Ramos (cell line): ENCODE results near the gene PEX19.
"Not testable (repeated sequence)": the region's sequence is repeated elsewhere in the genome, so short reads cannot be mapped to it uniquely, and the experiment has no call there.

Experiments
- in situ Hi-C: fragments of 300-500 bp; cut with MboI; formaldehyde crosslinking; loops from one replicate; pipeline ENCODE4 v1.14.3; 2022; ENCODE audit warnings: low sequenced_read_pairs; ENCODE audit not compliant: unreplicated experiment

The PEX19 gene, protein sequence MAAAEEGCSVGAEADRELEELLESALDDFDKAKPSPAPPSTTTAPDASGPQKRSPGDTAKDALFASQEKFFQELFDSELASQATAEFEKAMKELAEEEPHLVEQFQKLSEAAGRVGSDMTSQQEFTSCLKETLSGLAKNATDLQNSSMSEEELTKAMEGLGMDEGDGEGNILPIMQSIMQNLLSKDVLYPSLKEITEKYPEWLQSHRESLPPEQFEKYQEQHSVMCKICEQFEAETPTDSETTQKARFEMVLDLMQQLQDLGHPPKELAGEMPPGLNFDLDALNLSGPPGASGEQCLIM

DNA sequence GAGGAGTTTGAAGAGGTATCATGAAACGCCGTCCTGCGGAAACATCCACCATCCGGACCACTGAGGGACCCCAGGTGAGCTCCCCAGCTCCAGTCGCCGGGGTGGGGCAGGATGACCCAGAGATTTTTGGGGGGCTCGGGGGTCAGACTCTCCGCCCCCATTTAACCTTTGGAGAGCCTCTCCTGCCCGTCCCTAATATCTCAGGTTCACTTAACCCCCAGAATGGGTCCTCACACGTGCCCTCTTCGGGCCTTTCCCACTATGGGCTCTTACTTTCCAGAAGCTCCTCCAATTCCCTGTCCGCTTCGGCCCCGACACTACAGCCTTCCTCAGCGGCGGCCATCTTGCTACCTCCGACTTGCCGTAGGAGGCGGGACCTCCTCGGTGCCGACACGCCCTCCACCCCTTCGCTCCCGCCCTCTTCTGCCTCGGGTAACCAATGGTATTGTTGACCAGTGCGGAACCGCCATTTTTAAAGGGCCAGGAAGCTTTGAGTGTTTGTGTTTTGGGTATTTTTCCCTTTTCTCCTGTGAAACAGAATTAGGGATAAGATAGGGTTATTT lies at the start of gene PEX19:
Gene PEX19, minus strand, starts transcription at position 352 of the 563 bp plus-strand sequence. Its CDS starts 9 bp downstream, at position 343.
- in situ Hi-C loops: no loop called here

DNA sequence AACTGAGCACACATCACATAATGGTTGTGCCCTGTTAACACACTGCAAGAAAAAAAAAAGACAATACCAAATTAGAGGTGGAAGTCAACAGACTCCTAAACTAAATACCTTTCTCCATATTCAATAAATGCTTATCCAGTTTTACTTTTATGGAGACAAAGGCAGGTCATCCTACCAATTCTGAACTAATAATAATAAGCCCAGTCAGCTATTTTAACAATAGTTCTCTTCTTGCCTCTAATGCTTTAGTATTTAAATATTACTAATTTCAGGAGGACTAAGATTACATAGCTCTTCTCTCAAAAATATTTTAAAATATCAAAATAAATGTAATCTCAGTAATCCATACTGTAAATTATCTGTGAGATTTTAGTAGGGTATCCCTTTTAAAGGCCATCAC lies 47.6 kb upstream of the PEX19 start:
- in situ Hi-C loops: no loop called here

DNA sequence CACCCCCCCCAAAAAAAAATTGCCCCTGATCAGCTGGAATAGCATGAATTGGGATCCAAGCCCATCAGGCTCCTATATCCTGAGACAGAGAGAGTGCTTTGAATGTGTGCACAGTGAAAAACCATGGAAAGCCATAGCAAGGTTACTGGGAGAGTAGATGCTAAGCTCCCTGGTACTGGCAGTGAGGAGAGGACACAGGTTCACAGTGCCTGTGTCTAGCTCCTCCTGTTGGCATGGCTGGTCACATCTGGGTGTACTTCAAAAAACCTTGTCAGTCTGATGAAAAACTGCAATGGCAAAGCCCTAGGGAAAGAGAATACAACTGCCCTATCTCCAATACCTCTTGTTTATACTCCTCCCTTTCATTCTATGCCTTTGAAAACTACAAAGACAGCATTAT lies 45.2 kb upstream of the PEX19 start:
- in situ Hi-C loops: no loop called here

DNA sequence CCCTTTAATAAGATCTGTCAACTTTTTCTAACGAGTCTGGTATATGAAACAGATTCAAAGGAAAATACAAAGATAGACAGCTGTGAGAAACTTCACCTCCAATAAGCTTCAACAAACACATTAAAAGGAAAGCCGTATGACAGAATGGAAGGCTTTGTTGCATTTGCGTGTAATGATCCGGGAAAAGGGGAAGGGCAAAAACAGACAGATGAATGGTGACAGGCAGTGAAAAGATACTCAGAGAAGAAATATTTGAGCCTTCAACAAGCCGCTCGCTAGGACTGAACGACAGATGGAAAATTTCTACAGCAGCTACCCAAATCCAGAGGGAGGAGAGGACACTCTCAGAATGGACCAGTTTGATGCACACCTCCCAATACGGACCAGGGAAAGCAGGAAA lies 43.3 kb upstream of the PEX19 start:
- in situ Hi-C loops: no loop called here

DNA sequence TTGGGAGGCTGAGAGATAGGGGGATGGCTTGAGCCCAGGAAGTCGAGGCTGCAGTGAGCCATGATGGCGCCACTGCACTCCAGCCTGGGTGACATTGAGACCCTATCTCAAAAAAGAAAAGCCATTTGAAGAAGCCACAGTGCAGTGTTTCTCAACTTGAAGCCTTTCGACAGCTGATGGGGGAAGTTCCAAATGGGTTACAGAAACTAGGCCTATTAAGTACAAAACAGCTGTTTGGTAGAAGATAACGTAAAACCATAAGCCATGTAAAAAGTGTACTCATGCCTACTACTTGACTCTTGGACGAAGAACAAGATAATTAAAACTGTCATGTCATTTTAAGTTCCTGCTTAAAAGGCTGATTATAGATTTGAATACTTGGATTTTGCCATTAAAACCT lies 41.5 kb upstream of the PEX19 start:
- in situ Hi-C loops: no loop called here

DNA sequence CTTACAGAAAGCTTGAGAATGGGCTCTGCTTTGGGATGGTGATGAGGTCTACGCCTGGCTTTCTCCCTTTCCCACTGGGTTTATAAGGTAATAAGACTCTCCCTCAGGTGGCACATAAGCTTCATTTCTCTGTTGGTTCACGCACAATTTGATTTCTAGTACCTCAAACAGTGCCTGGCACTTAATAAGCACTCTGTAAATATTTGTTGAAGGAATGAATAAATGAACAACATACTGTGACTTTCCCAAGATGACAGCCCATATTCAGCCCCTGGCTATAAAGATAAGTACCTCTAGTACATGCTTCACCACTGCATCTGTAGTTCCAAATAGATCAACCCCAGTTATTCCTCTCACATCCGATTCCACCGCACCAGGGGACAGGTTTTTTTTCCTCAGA lies 40.3 kb upstream of the PEX19 start:
- in situ Hi-C loops: no loop called here

DNA sequence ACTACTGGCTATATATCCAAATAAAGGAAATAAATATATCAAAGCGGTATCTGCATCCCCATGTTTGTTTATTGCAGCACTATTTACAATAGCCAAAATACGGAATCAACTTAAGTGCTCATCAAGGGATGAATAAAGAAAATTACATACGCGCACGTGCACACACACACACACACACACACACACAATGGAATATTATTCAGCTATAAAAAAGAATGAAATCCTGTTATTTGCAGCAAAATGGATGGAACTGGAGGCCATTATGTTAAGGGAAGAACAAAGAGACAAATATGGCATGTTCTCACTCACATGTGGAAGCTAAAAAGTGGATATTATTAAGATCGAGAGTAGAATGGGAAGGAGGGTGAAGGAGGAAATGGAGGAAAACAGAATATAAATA lies 37.9 kb upstream of the PEX19 start:
- in situ Hi-C loops: no loop called here

DNA sequence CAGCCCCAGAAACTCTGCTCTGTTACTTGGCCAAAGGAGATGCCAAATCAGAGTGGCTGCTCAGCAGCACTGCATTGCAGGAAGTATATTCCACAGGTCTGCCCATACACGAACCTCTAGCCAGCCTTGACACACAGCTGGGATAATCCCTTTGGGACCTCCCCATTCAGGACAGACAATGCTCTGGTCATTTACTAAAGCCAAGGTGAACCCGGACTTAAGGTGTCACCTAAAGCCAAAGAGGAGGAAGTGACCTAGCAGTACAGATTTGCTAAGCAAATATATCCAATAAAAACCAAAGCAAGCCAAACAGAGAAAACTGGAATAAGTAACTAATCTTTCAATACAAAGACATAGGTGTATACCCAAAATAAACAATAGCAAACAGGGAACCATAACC lies 30.4 kb upstream of the PEX19 start:
- in situ Hi-C loops: no loop called here

DNA sequence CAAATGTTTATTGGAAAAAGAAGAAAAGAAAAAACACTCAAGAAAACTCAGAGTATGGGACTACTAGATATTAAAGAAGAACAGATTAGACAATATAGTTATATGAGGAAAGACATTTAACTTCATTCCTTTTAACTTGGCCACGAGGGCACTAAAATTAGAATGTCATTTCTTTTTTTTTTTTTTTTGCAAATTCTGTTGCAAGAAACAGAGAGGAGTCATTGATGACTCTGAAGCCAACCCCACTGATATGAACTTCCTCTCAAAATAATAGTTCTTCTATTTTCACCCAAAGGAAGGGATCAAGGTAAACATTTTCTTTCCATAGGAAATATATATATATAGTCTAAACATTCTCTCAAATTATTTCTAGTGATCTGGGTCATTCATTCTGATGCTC lies 24.6 kb upstream of the PEX19 start:
- in situ Hi-C loops: no loop called here

DNA sequence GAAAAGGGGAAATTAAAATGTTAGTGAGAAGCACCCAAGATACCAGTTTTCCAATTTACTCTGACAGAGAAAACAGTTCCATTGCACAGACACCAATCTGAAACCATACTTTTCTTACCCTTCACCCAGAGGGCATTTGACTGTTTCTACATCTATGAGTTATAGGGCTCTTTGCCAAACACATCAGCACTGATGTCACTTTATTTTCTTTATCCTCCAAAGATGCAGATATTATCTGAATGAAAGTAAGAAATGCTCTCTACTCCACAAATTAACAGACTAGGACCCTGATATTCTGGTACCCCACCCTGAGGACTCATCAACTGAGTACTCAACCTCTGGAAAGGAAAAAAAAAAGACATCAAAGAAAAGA lies 24.2 kb upstream of the PEX19 start:
- in situ Hi-C loops: no loop called here

DNA sequence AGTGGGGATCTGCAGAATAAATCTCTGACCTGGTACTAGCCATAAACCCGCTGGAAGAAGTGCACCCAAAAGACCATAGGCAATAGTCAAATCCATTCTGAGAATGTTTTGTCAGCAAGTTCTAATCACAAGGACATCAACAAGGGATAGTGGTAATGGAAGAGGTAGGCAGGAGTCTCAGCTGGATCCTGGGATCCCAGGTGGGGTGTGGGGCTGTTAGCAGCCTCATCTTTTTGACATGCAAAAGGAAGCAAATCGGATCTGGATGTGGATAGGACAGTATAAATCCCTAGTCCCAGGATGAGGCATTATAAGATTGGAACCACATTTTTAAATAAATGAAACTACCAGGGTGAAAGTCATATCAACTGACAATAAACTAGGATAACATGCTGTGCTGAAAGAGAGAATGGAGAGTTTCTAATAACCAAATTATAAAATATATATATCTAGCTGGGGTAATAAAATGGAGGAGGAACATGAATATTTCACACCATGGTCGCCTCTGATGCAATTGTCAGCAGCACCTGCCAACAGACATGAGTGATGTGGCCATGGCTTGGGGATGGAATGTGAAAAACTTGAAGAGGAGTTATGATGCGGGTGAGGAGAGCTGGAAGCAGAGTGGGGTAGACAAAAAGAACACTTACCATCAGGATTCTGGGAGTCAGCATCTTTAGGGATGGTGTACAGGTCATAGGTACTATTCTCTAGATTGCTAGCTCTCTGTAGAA lies 23.7 kb upstream of the PEX19 start:
- in situ Hi-C loops: no loop called here

DNA sequence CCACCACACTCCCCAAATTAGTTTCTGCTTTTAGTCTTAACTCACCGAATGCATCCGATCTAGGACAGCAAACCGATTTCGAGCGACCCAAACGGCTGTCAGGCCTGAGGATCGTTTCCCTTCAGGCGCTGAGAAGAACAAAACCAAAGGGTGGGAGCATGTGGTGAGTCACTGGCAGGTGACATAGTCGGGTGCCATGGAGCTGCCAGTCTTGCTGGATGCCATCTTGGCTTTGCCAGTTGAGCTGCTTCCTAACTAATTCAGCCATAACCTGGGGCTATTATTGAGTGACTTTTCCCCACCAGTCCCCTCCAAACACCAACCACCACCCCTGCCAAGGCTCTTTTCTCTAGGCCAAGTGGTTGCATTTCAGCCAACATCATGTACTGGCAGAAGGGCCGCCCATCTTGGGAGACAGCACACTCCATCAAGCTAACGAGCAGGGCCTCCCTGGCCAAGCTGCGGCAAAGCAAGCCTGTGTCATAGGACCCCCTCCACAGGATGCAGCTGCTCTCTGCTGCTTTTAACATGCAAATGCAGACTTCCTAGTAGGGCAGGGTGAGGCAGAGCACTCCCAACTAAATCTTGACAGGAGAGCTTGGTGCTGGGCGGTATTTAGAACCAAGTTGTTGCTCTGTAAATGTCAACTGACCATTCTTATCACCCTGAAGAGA lies 22.3 kb upstream of the PEX19 start:
- in situ Hi-C loops: no loop called here

DNA sequence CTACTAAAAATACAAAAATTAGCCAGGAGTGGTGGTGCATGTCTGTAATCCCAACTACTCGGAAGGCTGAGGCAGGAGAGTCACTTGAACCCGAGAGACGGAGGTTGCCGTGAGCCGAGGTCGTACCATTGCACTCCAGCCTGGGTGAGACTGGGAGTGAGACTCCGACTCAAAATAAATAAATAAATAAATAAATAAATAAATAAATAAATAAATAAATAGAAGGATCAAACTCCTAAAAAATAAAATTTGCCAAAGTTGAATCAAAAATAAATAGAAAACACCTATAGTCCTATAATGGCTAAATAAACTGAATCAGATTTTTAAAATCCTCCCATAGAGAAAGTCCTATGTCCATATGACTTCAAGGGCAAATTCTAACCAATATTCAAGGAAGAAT lies 15.2 kb upstream of the PEX19 start:
- in situ Hi-C loops: no loop called here

DNA sequence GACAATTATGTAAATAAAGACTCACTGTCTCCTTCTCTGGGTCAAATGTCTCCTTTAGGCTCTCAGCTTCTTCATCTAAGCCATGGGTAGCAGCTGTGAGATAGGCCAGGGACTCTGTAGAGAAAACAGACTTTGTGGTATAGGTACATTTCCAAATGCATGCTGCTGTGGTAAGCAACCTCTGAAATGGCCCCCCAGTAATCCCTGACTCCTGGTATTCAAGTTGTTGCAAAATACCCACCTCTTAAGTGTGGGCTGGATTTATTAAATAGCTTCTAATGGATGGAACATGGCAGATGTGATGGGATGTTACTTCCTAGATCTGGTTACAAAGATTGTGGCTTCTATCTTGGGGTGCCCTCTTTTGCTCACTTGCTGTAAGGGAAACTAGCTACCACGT lies 11.1 kb upstream of the PEX19 start:
- in situ Hi-C loops: no loop called here

DNA sequence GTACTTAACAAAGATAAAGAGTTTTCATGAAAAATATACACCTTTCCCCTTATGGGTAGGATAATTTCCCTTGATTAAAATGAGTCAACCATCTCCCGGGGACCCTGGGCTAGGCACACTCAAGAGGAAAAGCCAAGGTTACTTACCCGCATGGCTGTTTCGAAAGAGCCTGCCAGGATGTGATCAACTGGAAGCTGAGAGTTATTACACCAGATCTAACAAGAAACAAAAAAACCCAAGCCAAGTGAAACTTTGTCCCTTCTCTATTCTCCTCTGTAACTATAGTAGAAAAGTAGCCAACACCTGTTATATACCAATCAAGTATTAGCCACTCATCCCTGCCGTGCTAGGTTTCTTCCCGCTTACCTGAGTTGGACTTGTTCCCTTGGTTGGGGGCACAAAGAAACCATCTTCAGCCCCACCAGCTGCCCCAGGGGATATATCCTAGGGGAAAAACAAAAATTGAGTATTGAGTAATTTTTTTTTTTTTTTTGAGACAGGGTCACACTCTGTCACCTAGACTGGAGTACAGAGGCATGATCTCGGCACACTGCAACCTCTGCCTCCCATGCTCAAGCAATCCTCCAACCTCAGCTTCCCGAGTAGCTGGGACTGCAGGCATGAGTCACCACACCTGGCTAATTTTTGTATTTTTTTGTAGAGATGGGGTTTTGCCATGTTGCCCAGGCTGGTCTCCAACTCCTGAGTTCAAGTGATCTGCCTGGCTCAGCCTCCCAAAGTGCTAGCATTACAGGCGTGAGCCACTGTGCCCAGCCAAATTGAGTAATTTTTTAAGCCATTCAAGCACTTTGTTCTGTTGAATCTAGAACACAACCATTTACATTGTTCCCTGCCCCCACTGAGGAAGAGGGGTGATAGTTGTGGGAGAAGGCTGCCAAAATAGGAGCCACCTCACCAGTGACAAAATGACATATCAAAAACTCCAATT lies 8.4 kb upstream of the PEX19 start:
- in situ Hi-C loops: loop anchor here (5.0 kb wide), 2 partner anchors 101 to 186 kb away; partner anchors contain the start of gene CASQ1

DNA sequence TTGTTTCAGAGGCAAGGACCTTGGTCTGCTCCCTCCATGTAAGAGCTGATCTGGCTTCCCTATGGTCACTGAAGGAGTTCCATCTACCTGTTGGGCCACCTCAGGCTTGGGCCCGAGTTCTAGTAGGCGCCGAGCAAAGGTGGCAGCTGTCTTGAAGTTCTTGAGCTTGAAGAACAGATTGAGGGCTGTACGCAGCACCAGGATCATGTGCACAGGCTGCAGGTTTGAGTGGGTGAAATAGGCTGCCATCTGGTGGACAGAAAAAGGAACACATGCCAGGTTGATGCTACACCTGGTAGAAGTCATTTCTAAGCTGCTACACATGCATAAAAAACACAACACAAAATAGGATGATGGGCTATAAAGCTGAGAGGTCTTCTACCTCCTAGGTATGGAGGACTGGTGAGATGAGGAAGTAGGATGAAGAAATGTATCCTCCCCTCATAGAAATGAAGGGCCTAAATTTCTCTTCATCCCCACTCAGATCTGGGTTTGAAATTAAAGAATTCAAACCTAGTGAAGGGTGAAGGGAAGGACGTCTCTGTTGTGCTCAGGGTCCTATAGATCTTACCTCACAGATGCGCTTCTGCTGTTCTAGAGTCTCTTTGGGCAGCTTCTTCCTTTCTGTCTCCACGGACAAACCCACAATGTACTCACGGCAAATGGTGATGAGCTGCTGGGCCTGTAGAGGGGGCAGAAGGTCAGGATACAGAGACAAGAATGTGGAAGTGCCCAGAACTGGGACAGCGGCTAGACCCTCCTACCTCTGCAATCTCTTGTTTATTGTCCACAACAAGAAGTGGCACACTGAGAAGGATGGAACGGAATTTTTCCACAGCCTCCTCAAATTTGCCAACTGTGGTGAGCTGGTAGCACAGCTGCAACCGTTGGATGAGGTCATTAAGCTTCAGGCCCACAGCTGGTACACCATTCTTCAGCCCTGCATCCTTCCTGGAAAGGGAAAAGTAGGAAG lies 6.6 kb upstream of the PEX19 start:
- in situ Hi-C loops: loop anchor here (5.0 kb wide), 2 partner anchors 99 to 184 kb away; partner anchors contain the start of gene CASQ1

DNA sequence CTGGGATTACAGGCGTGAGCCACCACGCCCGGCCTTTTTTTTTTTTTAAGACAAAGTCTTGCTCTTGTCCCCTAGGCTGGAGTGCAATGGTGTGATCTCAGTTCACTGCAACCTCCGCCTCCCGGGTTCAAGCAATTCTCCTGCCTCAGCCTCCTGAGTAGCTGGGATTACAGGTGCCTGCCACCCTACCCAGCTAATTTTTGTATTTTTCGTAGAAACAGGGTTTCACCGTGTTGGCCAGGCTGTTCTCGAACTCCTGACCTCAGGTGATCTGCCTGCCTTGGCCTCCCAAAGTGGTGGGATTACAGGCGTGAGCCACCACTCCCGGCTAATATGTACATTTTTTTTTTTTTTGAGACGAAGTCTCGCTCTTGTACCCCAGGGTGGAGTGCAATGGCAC lies 2.8 kb upstream of the PEX19 start:
- in situ Hi-C loops: not testable (repeated sequence)

DNA sequence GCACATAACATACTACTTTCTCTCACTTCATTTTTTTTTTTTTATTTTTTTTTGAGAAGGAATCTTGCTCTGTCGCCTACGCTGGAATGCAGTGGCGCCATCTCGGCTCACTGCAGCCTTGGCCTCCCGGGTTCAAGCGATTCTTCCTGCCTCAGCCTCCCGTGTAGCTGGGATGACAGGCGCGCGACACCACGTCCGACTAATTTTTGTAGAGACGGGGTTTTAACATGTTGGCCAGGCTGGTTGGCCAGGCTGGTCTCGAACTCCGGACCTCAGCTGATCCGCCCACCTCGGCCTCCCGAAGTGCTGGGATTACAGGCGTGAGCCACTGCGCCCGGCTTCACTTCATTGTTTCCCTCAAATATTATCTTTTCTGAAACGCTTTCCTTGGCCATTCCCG lies 573 bp upstream of the PEX19 start:
- in situ Hi-C loops: no loop called here
